Endothelial cell of umbilical vein (primary cell): Measurements from ENCODE around the gene SBK1. TPM values are rescaled to one million over a fixed set of nuclear protein-coding genes. Genes with fewer than 3 reads are reported as not detected.

Experiments
- BruUV-seq: library from RNA; stranded (reverse); fragments of 400-500 nt; replicated peaks from 2 replicates; lab custom pipeline; 2021; lab: Mats Ljungman, UMichigan
- CTCF ChIA-PET: fragments of 300-600, 350-600 bp; sonication (Branson Sonifier 250); formaldehyde crosslinking; loops from one replicate; lab custom pipeline; 2021; ENCODE audit warnings: antibody characterized with exemption, inconsistent platforms; lab: Charles Lee
- POLR2A ChIA-PET: fragments of 300-600, 350-600 bp; sonication (Branson Sonifier 250); formaldehyde crosslinking; loops from one replicate; lab custom pipeline; 2021; ENCODE audit warnings: antibody characterized with exemption, inconsistent platforms; lab: Charles Lee
- DNase-seq: peaks from one replicate; pipeline ENCODE4 v3.0.0-alpha.2; 2011; ENCODE audit warnings: low read depth, low spot score
- FAIRE-seq: peaks from 2 replicates; lab custom pipeline; 2011; peaks lifted over from hg19 to GRCh38; lab: Jason Lieb, UNC
- H2AFZ ChIP-seq: 2 replicates; pipeline ENCODE4 v1.6.0; 2012; ENCODE audit warnings: low read depth, low read length, control low read depth, inconsistent platforms
- H3K27ac ChIP-seq: 2 replicates; pipeline ENCODE4 v1.5.1; 2011; ENCODE audit warnings: low read depth, mild to moderate bottlenecking, control low read depth, low read length, moderate library complexity; ENCODE audit not compliant: insufficient read depth
- H3K27me3 ChIP-seq, 2 experiments: 2 replicates each; pipeline versions ENCODE4 v1.6.0 to v1.6.1; 2011; ENCODE audit warnings: low read length in 2 of 2, mixed read lengths in 1 of 2; ENCODE audit not compliant: control insufficient read depth in 2 of 2, insufficient read depth in 2 of 2
- H3K36me3 ChIP-seq, 2 experiments: 2 replicates in 1 of 2; 3 replicates in 1 of 2; pipeline ENCODE4 v1.5.1; 2011; ENCODE audit warnings: low read length in 2 of 2, mild to moderate bottlenecking in 1 of 2, moderate library complexity in 1 of 2; ENCODE audit not compliant: control insufficient read depth in 2 of 2, insufficient read depth in 2 of 2; ENCODE audit errors: extremely low read depth in 1 of 2
- H3K4me1 ChIP-seq: 3 replicates; pipeline ENCODE4 v1.5.1; 2011; ENCODE audit warnings: mild to moderate bottlenecking, low read length; ENCODE audit not compliant: control insufficient read depth, insufficient read depth; ENCODE audit errors: extremely low read depth
- H3K4me2 ChIP-seq: 2 replicates; pipeline ENCODE4 v1.6.1; 2011; ENCODE audit warnings: low read length, control low read depth, mixed read lengths; ENCODE audit not compliant: insufficient read depth
- H3K4me3 ChIP-seq, 3 experiments: fragments of 200-600 bp in 1 of 3; sonication (generic), shearing (Covaris generic) in 1 of 3; replicated peaks in 1 of 3; 2 replicates each; pipeline ENCODE4 v1.5.1; 2011 to 2016; ENCODE audit warnings: control low read depth in 3 of 3, low read length in 3 of 3, mild to moderate bottlenecking in 2 of 3, inconsistent platforms in 1 of 3, low read depth in 1 of 3, moderate library complexity in 1 of 3; ENCODE audit not compliant: insufficient read depth in 1 of 3
- H3K79me2 ChIP-seq: 2 replicates; pipeline ENCODE4 v1.6.0; 2012; ENCODE audit warnings: low read length, inconsistent platforms; ENCODE audit not compliant: control insufficient read depth, insufficient read depth
- H3K9ac ChIP-seq: replicated peaks from 2 replicates; pipeline ENCODE3; 2011; ENCODE audit warnings: low read length, control low read depth; ENCODE audit not compliant: insufficient read depth; ENCODE audit errors: extremely low read depth
- H3K9me1 ChIP-seq: replicated peaks from 3 replicates; pipeline ENCODE4 v1.6.0; 2011; ENCODE audit warnings: mild to moderate bottlenecking, low read length; ENCODE audit not compliant: control insufficient read depth, insufficient read depth; ENCODE audit errors: extremely low read depth
- H3K9me3 ChIP-seq: replicated peaks from 2 replicates; pipeline ENCODE4 v1.5.1; 2012; ENCODE audit warnings: low read length, inconsistent platforms; ENCODE audit not compliant: control insufficient read depth, insufficient read depth
- H4K20me1 ChIP-seq: replicated peaks from 2 replicates; pipeline ENCODE3; 2011; ENCODE audit warnings: mild to moderate bottlenecking, low read length; ENCODE audit not compliant: control insufficient read depth, insufficient read depth; ENCODE audit errors: extremely low read depth
- CTCF ChIP-seq, 2 donors: IDR thresholded peaks; 1 replicate in 1 of 2; 2 replicates in 1 of 2; pipeline ENCODE4 v1.5.1; 2011; ENCODE audit warnings: low read length in 2 of 2, mild to moderate bottlenecking in 2 of 2, moderate library complexity in 2 of 2, control low read depth in 1 of 2, inconsistent platforms in 1 of 2, low read depth in 1 of 2; ENCODE audit not compliant: insufficient read depth in 1 of 2; ENCODE audit errors: extremely low read depth in 1 of 2
- EZH2 ChIP-seq: IDR thresholded peaks from 2 replicates; pipeline ENCODE4 v1.6.1; 2012; ENCODE audit warnings: borderline replicate concordance, low read depth, mild to moderate bottlenecking, moderate library complexity, low read length, inconsistent platforms; ENCODE audit not compliant: severe bottlenecking
- FOS ChIP-seq: IDR thresholded peaks from 2 replicates; pipeline ENCODE4 v1.6.1; 2011; ENCODE audit warnings: mild to moderate bottlenecking, low read length, moderate library complexity, borderline replicate concordance; ENCODE audit not compliant: insufficient read depth
- GATA2 ChIP-seq: IDR thresholded peaks from 2 replicates; pipeline ENCODE4 v1.7.0; 2011; ENCODE audit warnings: low read depth, mild to moderate bottlenecking, moderate library complexity, mixed read lengths, low read length; ENCODE audit not compliant: insufficient read length, insufficient read depth
- JUN ChIP-seq: IDR thresholded peaks from 2 replicates; pipeline ENCODE4 v1.6.1; 2011; ENCODE audit warnings: borderline replicate concordance, low read depth; ENCODE audit not compliant: insufficient read length, insufficient read depth
- MAX ChIP-seq: IDR thresholded peaks from 2 replicates; pipeline ENCODE4 v1.6.1; 2011; ENCODE audit not compliant: insufficient read depth, insufficient read length
- MYC ChIP-seq: IDR thresholded peaks from one replicate; pipeline ENCODE4 v1.6.1; 2011; ENCODE audit warnings: mild to moderate bottlenecking, low read depth, low read length
- POLR2A ChIP-seq: IDR thresholded peaks from 2 replicates; pipeline ENCODE4 v1.6.1; 2012; ENCODE audit warnings: low read depth, mild to moderate bottlenecking, control low read depth, low read length
- POLR2AphosphoS5 ChIP-seq: IDR thresholded peaks from 2 replicates; pipeline ENCODE4 v1.6.1; 2012; ENCODE audit warnings: low read depth, mild to moderate bottlenecking, control low read depth, low read length, moderate library complexity; ENCODE audit not compliant: insufficient read depth
- dilution Hi-C: fragments of 300-500 bp; cut with MboI; formaldehyde crosslinking; loops from one replicate; pipeline ENCODE4 v1.15.0; 2019; ENCODE audit warnings: low sequenced_read_pairs; ENCODE audit not compliant: extremely low pct_ligation_motif_present
- intact Hi-C: fragments of 100-400 bp; cut with micrococcal nuclease; formaldehyde crosslinking; loops from one replicate; pipeline ENCODE4 v1.10.0; 2022
- polyA plus RNA-seq, 4 experiments: library from polyadenylated mRNA; depleted of rRNA in 3 of 4; stranded (reverse) in 3 of 4; unstranded in 1 of 4; fragments of >200 nt; gene quantifications; 2 replicates each; pipeline versions ENCODE4 v1.2.1 to v1.2.3, GENCODE V29; 2011 to 2012; ENCODE audit warnings: missing spikeins in 1 of 4
- total RNA-seq: library from RNA; stranded (reverse); gene quantifications from 2 replicates; pipeline ENCODE4 v1.2.3, GENCODE V29; 2021

The SBK1 gene
- total and polyA plus RNA-seq, 2 donors (not counting 3 experiments of a cell fraction or from before 2014, with no cell fraction given): 0.19 to 0.51 TPM

GRCh38 chr16:28263305-28263704 lies 29.0 kb upstream of the SBK1 start:
- no peak overlapping the region for H3K4me2 ChIP-seq
- H2AFZ ChIP-seq: no peak overlapping the region
- TF ChIP-seq EZH2: no peak
- no peak for TF ChIP-seq GATA2
- no peak for TF ChIP-seq POLR2AphosphoS5
- no peak for TF ChIP-seq JUN
- TF ChIP-seq MAX: no peak
- TF ChIP-seq CTCF (IDR thresholded peaks at IDR 0.05; ENCODE audit: extremely low read depth in 1 of 2, insufficient read depth in 1 of 2, low read depth in 1 of 2, low read length in 2 of 2): no peak
- TF ChIP-seq POLR2A: no peak
- TF ChIP-seq MYC: no peak
- TF ChIP-seq FOS: no peak
- no peak for DNase-seq
- no TSS peak for BruUV-seq
- no peak overlapping the region for H3K9ac ChIP-seq
- CTCF ChIA-PET: interaction anchor here (1.0 kb wide), 1 partner anchor 25 kb away, joined by 3 read pairs; no protein-coding TSS in a partner anchor
- dilution Hi-C loops: no loop called here
- H3K9me1 ChIP-seq: no peaks in the 10 kb centered on the region
- intact Hi-C loops: no loop called here
- H3K9me3 ChIP-seq: no peaks in the 10 kb centered on the region
- no peaks in the 10 kb centered on the region for H3K4me1 ChIP-seq
- H3K36me3 ChIP-seq: no peaks in the 10 kb centered on the region
- H3K27me3 ChIP-seq: peaks cover 2 to 3% of the 10 kb centered on the region in 2 experiments
- no peak overlapping the region for H3K27ac ChIP-seq
- H3K4me3 ChIP-seq: no peak overlapping the region
- H4K20me1 ChIP-seq: no peaks in the 10 kb centered on the region
- POLR2A ChIA-PET: no interaction called here
- H3K79me2 ChIP-seq: no peaks in the 10 kb centered on the region
- no peak for FAIRE-seq
